A172 (cell line): ENCODE measurements around the gene NOX4. TPM values are rescaled to one million over a fixed set of nuclear protein-coding genes. Genes with fewer than 3 reads are reported as not detected.
A peak's percentile ranks its signal among the peaks of the same experiment; 100 is the strongest.
"Not testable (repeated sequence)": the region's sequence is repeated elsewhere in the genome, so short reads cannot be mapped to it uniquely, and the experiment has no call there.

Experiments used
- DNase-seq: peaks from one replicate; pipeline ENCODE4 v3.0.0-alpha.2; 2015; ENCODE audit warnings: low spot score
- total RNA-seq: library from RNA; depleted of rRNA; stranded (reverse); fragments of >200 nt; shearing (Covaris generic); gene quantifications from 2 replicates; pipeline ENCODE4 v1.2.3, GENCODE V29; 2014

Gene NOX4
- total RNA-seq, 1 experiment from 2014 or later: not detected

- no peak for DNase-seq
Observed at GRCh38 chr11:89458716-89459115, 32.5 kb downstream of the NOX4 start.

- DNase-seq: no peak
Observed at GRCh38 chr11:89457190-89457589, 34.0 kb downstream of the NOX4 start.

- no peak for DNase-seq
Observed at GRCh38 chr11:89456681-89457080, 34.5 kb downstream of the NOX4 start.

- no peak for DNase-seq
Observed at GRCh38 chr11:89452780-89453179, 38.4 kb downstream of the NOX4 start.

- no peak for DNase-seq
Observed at GRCh38 chr11:89447845-89448244, 43.3 kb downstream of the NOX4 start.

GRCh38 chr11:89443361-89444322 lies 47.5 kb downstream of the NOX4 start:
- DNase-seq: no peak

GRCh38 chr11:89442801-89443200 lies 48.4 kb downstream of the NOX4 start:
- DNase-seq: no peak

- no peak for DNase-seq
Observed at GRCh38 chr11:89441606-89442005, 49.6 kb downstream of the NOX4 start.

GRCh38 chr11:89437317-89437716 lies 53.9 kb downstream of the NOX4 start:
- no peak for DNase-seq

GRCh38 chr11:89436071-89436470 lies 55.1 kb downstream of the NOX4 start:
- peak; percentile 0 for DNase-seq

- no peak for DNase-seq
Observed at GRCh38 chr11:89433278-89433677, 57.9 kb downstream of the NOX4 start.

- not testable (repeated sequence) for DNase-seq
Observed at GRCh38 chr11:89432182-89432581, 59.0 kb downstream of the NOX4 start.

- not testable (repeated sequence) for DNase-seq
Observed at GRCh38 chr11:89426501-89426900, 64.7 kb downstream of the NOX4 start.

GRCh38 chr11:89421718-89422117 lies 69.5 kb downstream of the NOX4 start:
- no peak for DNase-seq

- no peak for DNase-seq
Observed at GRCh38 chr11:89420981-89421380, 70.2 kb downstream of the NOX4 start.

- DNase-seq: no peak
Observed at GRCh38 chr11:89416961-89417360, 74.2 kb downstream of the NOX4 start.

GRCh38 chr11:89411112-89411511 lies 80.1 kb downstream of the NOX4 start:
- DNase-seq: not testable (repeated sequence)

- DNase-seq: not testable (repeated sequence)
Observed at GRCh38 chr11:89410666-89411065, 80.5 kb downstream of the NOX4 start.

GRCh38 chr11:89408441-89408840 lies 82.7 kb downstream of the NOX4 start:
- not testable (repeated sequence) for DNase-seq

GRCh38 chr11:89405629-89406028 lies 85.5 kb downstream of the NOX4 start:
- peak; percentile 1 for DNase-seq

- DNase-seq: not testable (repeated sequence)
Observed at GRCh38 chr11:89391654-89392053, 99.5 kb downstream of the NOX4 start.

- not testable (repeated sequence) for DNase-seq
Observed at GRCh38 chr11:89387501-89387900, 103.7 kb downstream of the NOX4 start.

GRCh38 chr11:89382986-89383385 lies 108.2 kb downstream of the NOX4 start:
- not testable (repeated sequence) for DNase-seq
